Activated CD8-positive, alpha-beta memory T cell treated with anti-CD3 and anti-CD28 coated beads, Interleukin-2, amount 10 ng/mL, durations not matched to agents 7 days and 5 days (primary cell): ENCODE data around the gene TBX1. TPM values are rescaled to one million over a fixed set of nuclear protein-coding genes. Genes with fewer than 3 reads are reported as not detected.
A peak's percentile ranks its signal among the peaks of the same experiment; 100 is the strongest.

Source experiments
- ATAC-seq: fragments of 150-1000 bp; cut with Tn5 transposase; one replicate; pipeline ENCODE4 v1.10.0; 2021; ENCODE audit warnings: moderate library complexity
- CTCF ChIA-PET: fragments of 350-600 bp; sonication (Branson Sonifier 250); formaldehyde crosslinking; loops from one replicate; lab custom pipeline; 2021; ENCODE audit warnings: antibody characterized with exemption; lab: Charles Lee
- DNase-seq: peaks from one replicate; pipeline ENCODE4 v3.0.0-alpha.2; 2020
- H3K27ac Mint-ChIP-seq: one replicate; pipeline ENCODE4 v1.8.0; 2021; ENCODE audit warnings: mild to moderate bottlenecking, mixed read lengths
- H3K27me3 Mint-ChIP-seq: one replicate; pipeline ENCODE4 v1.8.0; 2021; ENCODE audit warnings: mixed read lengths
- H3K36me3 Mint-ChIP-seq: one replicate; pipeline ENCODE4 v1.8.0; 2021; ENCODE audit warnings: mild to moderate bottlenecking, mixed read lengths
- H3K4me1 Mint-ChIP-seq: one replicate; pipeline ENCODE4 v1.8.0; 2021; ENCODE audit warnings: mixed read lengths
- H3K4me3 Mint-ChIP-seq: one replicate; pipeline ENCODE4 v1.8.0; 2021; ENCODE audit warnings: mild to moderate bottlenecking, moderate library complexity, mixed read lengths
- H3K9me3 Mint-ChIP-seq: one replicate; pipeline ENCODE4 v1.8.0; 2022; ENCODE audit warnings: low read depth, mixed read lengths
- total RNA-seq, 2 experiments: library from RNA; stranded (reverse); gene quantifications; one replicate each; pipeline ENCODE4 v1.2.3, GENCODE V29; 2021

Gene TBX1
- total RNA-seq, 2 experiments from 2014 or later, result 0.91 to 1.1 TPM

DNA sequence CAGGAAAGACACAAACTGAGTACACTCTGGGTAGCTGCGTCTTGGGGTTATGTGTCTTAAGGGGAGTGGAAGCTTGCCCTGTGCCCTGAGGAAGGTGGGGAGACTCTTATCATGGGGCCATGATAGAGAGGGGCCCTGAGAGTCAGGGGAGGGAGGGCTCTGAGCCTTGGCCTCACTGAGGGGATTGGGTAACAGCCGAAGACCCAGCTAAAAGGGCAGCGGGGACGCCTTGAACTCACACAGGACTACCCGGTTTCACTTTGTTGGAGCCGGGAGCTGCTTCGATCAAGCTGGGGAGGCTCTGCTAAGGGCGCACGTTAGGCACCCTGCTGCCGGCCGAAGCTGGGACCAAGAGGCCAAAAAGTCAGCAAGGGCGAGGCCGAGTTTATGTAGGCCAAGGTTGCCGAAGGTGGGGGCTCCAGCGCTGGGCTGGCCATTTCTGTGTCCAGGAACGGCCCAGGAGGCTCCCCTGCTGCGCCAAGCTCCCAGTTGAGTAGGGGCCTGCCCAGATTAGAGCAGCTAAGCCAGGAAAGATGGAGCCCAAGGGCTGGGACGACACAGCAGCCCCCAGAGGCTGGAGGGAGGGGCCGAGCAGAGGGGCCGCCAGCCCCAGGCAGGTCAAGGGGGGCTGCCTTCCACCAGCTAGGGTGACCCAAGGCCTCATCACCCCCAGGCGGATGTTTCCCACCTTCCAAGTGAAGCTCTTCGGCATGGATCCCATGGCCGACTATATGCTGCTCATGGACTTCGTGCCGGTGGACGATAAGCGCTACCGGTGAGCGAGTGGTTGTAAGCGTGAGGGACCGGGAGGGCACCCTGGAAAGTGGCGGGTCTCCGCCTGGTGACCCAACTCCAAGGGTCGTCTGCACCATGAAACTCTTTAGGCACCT lies 2.2 kb downstream of the TBX1 start:
- ATAC-seq (no peak), DNase-seq (no peak)
- CTCF ChIA-PET, result interaction anchor here (0.8 to 0.9 kb wide), 2 partner anchors 32 to 147 kb away, joined by 3 read pairs; no protein-coding TSS in a partner anchor
- Mint-ChIP-seq H3K9me3 (no peaks in the 10 kb centered on the region), H3K36me3 (peaks cover 6% of the 10 kb centered on the region), H3K4me3 (no peak overlapping the region), H3K27ac (no peak overlapping the region), H3K4me1 (peaks cover 20% of the 10 kb centered on the region), H3K27me3 (peaks cover 72% of the 10 kb centered on the region)

DNA sequence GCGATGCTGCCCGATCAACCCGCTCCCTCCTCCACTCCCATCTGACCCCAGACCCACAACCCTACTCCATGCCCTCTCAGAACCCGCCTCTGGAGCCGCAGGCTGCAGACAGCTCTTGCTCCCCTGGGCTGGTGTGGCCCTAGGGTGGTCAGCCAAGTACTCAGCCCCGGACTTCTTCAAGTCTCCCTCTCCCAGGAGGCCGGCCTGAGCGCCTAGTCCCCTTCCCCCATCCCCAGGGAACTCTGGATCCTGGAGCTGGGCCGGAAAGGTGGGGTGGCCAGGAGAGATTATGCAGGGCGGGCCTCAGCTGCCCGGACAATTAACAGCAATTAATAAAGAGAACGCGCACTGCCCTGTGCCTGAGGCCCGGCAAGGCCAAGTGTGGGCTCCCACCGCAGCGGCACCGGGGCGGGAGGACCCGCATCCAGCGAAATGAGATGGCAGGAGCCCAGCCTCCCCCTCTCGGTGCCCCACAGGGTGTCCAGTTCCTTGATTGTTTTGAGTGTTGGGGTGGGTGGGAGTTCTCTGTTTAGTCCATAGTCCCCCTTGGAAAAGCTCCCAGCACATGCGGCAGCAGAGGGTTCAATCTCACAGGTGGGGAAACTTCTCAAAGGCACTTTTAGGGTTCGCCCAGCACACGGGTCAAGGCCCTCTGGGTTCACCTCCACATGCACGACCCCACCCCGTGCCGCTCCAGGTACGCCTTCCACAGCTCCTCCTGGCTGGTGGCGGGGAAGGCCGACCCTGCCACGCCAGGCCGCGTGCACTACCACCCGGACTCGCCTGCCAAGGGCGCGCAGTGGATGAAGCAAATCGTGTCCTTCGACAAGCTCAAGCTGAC lies 3.1 kb downstream of the TBX1 start:
- peaks cover 22% of the 10 kb centered on the region for H3K4me1 Mint-ChIP-seq
- CTCF ChIA-PET, result interaction anchor here (1.2 to 3.4 kb wide), 2 partner anchors 32 to 40 kb away, joined by 3 to 20 read pairs; partner anchors contain the start of gene GP1BB

DNA sequence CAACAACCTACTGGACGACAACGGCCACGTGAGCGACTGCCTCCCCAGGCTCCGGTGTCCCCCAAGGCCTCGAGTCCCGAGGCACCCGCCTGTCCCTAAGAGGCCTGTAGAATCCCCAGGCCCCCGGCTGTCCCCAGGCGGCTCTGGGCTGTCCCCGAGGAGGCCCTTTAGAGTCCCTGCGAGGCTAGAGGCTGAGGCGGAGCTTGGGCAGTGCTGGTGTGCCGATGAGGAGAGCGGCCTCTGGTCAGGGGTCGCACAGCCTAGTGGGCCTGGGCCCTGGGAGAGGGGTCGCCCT lies 3.7 kb downstream of the TBX1 start:
- no peak for ATAC-seq
- H3K36me3 Mint-ChIP-seq, result peaks cover 6% of the 10 kb centered on the region
- CTCF ChIA-PET, result interaction anchor here (1.2 to 3.4 kb wide), 2 partner anchors 33 to 40 kb away, joined by 3 to 20 read pairs; partner anchors contain the start of gene GP1BB

More for the DNA sequence above, 3.1 kb downstream of the TBX1 start:
- Mint-ChIP-seq H3K27me3 (peaks cover 74% of the 10 kb centered on the region), H3K9me3 (no peaks in the 10 kb centered on the region), H3K36me3 (peaks cover 6% of the 10 kb centered on the region), H3K4me3 (no peak overlapping the region), H3K27ac (no peak overlapping the region)
- ATAC-seq (no peak), DNase-seq (no peak)

DNA sequence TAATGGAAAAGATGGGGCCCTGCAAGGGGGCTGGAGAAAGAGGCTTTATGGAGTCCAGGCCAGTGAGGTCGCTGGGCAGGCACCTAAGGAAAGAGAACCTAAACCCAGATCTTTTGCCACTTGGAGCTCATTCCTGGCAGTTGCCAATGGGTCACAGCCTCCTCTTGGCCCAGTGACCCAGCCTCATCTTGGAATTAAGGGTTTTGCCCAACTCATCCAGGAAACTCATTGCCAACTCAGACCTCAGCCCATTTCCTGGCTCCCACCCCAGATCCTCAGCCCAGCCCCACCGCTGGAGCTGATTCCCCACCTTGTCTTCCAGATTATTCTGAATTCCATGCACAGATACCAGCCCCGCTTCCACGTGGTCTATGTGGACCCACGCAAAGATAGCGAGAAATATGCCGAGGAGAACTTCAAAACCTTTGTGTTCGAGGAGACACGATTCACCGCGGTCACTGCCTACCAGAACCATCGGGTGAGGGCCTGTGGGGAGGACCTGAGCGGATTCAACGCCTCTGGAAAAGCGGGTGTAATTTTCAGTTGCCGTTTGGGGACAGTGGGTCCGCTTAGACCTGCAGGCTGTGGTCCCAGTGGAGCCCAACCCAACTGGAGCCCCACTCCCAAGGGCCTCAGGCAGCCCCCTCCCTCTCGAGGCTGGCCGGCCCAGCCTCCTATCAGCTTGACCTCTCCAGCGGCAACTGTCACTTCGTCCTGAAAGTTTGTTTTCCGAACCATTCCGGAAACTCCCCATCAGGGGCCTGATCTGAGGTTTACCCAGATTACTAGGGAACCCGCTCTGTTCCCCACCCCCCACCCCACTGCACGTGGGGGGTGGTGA lies 4.3 kb downstream of the TBX1 start:
- Mint-ChIP-seq H3K36me3 (peaks cover 5% of the 10 kb centered on the region), H3K4me3 (no peak overlapping the region), H3K4me1 (peaks cover 19% of the 10 kb centered on the region), H3K27ac (no peak overlapping the region), H3K9me3 (no peaks in the 10 kb centered on the region), H3K27me3 (peaks cover 74% of the 10 kb centered on the region)
- no peak for ATAC-seq
- CTCF ChIA-PET, result interaction anchor here (1.2 to 3.4 kb wide), 3 partner anchors 8 to 41 kb away, joined by 3 to 20 read pairs (median 8); partner anchors contain the start of gene GP1BB
- no peak for DNase-seq

More for the DNA sequence above, 3.7 kb downstream of the TBX1 start:
- Mint-ChIP-seq H3K27me3 (peaks cover 74% of the 10 kb centered on the region), H3K4me3 (no peak overlapping the region), H3K4me1 (peaks cover 22% of the 10 kb centered on the region), H3K9me3 (no peaks in the 10 kb centered on the region), H3K27ac (no peak overlapping the region)
- DNase-seq, result no peak

DNA sequence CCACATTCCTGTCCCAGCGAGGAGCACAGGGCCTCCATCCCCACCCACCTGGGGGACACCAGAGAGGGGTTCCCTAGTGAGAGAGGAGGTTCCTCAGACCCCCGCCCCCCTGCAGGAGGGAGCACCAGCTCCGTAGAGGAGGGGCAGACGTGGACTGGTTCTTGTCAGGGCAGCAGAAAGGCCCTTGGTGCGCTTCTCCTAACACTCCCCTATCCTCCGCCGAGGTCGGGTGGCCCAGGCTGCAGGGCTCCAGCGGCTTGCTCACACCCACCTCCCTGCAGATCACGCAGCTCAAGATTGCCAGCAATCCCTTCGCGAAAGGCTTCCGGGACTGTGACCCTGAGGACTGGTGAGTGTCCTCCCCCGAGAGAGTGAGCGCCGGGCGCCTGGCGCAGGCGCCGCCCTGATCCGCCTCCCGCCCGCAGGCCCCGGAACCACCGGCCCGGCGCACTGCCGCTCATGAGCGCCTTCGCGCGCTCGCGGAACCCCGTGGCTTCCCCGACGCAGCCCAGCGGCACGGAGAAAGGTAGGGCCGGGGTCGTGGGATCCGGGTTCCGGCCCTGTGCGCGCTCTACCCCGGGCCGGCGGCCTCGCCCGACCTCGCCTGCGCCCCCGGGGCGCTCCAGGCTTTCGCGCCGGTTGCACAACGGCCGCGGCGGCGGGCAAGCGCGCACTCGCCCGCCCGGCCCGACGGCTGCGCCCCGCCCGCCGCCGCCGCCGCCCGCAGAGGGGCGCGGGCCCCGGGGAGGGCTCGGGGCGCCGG lies 5.1 kb downstream of the TBX1 start:
- Mint-ChIP-seq H3K27me3 (peaks cover 77% of the 10 kb centered on the region), H3K4me1 (peaks cover 14% of the 10 kb centered on the region), H3K9me3 (no peaks in the 10 kb centered on the region), H3K27ac (peak overlapping the region; percentile 41), H3K36me3 (no peaks in the 10 kb centered on the region), H3K4me3 (peak overlapping the region; percentile 61)
- ATAC-seq, result peak; percentile 42
- DNase-seq, result peak; percentile 48
- CTCF ChIA-PET, result interaction anchor here (2.2 to 3.4 kb wide), 2 partner anchors 9 to 34 kb away, joined by 8 to 20 read pairs; no protein-coding TSS in a partner anchor

DNA sequence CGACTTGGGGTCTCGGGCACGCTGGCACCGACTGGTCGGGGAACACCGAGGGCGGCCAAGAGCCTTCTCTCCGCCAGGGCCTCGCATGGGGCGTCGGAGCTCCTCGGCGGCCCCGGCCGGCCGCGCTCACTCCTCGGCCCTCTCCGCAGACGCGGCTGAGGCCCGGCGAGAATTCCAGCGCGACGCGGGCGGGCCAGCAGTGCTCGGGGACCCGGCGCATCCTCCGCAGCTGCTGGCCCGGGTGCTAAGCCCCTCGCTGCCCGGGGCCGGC lies 5.6 kb downstream of the TBX1 start:
- H3K4me1 Mint-ChIP-seq, result peaks cover 14% of the 10 kb centered on the region
- ATAC-seq (no peak), DNase-seq (no peak)
- H3K27me3 Mint-ChIP-seq, result peaks cover 82% of the 10 kb centered on the region
- no peaks in the 10 kb centered on the region for H3K9me3 Mint-ChIP-seq
- CTCF ChIA-PET, result interaction anchor here (2.2 to 3.4 kb wide), 2 partner anchors 10 to 35 kb away, joined by 8 to 20 read pairs; no protein-coding TSS in a partner anchor
- no peak overlapping the region for H3K4me3 Mint-ChIP-seq
- no peaks in the 10 kb centered on the region for H3K36me3 Mint-ChIP-seq
- H3K27ac Mint-ChIP-seq, result no peak overlapping the region

DNA sequence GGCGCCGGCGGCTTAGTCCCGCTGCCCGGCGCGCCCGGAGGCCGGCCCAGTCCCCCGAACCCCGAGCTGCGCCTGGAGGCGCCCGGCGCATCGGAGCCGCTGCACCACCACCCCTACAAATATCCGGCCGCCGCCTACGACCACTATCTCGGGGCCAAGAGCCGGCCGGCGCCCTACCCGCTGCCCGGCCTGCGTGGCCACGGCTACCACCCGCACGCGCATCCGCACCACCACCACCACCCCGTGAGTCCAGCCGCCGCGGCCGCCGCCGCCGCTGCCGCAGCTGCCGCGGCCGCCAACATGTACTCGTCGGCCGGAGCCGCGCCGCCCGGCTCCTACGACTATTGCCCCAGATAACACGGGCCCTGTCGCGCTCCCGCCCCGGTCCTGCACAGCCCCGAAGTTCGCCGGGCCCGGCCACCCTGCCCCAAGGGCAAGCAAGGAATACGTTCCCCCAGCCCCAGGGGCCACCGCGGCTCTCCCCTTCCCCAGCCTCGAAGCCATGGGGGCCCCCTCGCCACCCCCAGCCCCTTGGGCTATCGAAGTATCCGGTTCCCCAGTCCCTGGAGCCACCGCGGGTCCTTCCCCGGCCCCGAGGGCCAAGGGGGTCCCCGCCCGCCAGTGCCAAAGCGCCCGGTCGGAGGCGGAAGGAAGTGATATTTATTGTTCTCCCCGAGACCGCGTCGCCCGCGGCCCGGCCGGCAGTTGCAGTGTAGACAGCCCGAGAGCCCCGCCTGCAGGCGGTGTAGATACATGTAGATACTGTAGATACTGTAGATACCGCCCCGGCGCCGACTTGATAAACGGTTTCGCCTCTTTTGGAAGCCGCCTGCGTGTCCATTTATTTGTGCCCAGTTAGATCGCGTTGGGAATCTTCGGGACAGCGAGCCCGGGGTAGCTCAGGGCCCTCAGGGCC lies 6.2 kb downstream of the TBX1 start:
- peak; percentile 88 for ATAC-seq
- H3K4me1 Mint-ChIP-seq, result peaks cover 12% of the 10 kb centered on the region
- H3K4me3 Mint-ChIP-seq, result peak overlapping the region; percentile 43
- peaks cover 81% of the 10 kb centered on the region for H3K27me3 Mint-ChIP-seq
- DNase-seq, result peak; percentile 83
- no peak overlapping the region for H3K27ac Mint-ChIP-seq
- CTCF ChIA-PET, result interaction anchor here (2.2 to 3.4 kb wide), 2 partner anchors 10 to 36 kb away, joined by 8 to 20 read pairs; no protein-coding TSS in a partner anchor
- H3K9me3 Mint-ChIP-seq, result no peaks in the 10 kb centered on the region
- H3K36me3 Mint-ChIP-seq, result no peaks in the 10 kb centered on the region

DNA sequence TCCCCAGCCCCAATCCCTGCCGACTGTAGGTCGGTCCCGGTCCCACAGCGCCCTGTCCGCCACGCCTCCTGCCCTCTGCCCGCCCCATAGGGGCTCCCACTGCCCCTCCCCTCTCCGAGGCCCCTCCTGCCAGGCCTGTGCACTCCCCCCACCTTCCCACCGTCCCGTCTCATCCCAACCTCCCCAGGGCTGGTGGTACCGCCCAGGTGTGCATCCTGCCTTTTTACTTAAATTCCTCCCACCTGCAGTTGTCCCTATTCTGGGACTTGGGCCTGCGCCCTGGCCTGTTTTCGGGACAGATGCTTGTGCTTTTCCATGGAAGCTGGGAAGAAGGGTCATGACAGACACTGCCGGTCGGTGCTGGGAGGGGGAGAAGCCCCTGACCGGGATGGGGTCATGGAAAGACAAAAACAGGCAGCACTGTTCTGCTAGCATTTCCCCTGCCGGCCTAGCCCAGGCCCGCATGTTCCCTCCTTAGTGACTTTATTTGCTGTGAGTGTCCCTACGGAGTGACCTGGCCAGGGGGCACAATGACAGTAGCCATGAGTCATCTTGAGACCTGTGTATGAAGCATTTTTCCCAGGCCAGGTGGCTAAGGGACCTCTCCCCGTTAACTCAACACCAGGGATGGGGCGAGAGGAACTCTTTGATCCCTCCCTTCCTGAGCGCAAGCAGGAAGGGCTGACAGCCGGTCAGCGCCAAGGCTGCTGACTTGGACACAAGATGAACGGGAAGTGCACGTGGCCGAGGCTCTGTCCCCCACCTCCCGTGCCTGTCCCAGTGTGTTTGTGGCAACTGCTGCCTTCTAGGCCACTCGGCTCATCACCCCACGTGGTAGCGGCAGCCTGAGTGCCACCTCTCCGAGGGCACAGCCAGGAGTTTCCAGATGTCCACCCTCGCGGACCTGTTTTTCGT lies 7.1 kb downstream of the TBX1 start:
- Mint-ChIP-seq H3K9me3 (no peaks in the 10 kb centered on the region), H3K36me3 (no peaks in the 10 kb centered on the region), H3K27ac (no peak overlapping the region), H3K4me1 (peaks cover 12% of the 10 kb centered on the region), H3K4me3 (peak overlapping the region; percentile 43), H3K27me3 (peaks cover 79% of the 10 kb centered on the region)
- ATAC-seq (peak; percentile 50), DNase-seq (no peak)
- CTCF ChIA-PET, result no interaction called here

DNA sequence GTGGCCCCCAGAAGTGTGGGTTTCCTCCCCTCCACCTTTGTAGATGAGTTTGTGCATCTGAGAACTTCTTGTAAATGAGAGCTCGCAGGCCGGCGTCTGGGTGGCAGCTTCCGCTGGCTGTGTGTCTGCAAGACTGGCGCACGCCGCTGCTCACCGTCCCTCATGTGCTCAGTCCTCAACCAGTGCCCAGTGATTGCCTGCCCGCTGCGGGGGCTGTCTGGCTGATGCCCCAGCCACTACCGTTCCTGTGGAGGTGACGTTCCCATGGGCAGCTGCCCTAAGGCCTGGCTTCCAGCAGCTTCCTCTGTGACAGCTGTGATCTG lies 8.8 kb downstream of the TBX1 start:
- H3K4me3 Mint-ChIP-seq, result no peak overlapping the region
- no peaks in the 10 kb centered on the region for H3K9me3 Mint-ChIP-seq
- H3K27ac Mint-ChIP-seq, result no peak overlapping the region
- H3K27me3 Mint-ChIP-seq, result peaks cover 79% of the 10 kb centered on the region
- no peaks in the 10 kb centered on the region for H3K36me3 Mint-ChIP-seq
- no peak for DNase-seq
- H3K4me1 Mint-ChIP-seq, result peaks cover 12% of the 10 kb centered on the region
- CTCF ChIA-PET, result interaction anchor here (1.6 kb wide), 1 partner anchor 39 kb away, joined by 6 read pairs; no protein-coding TSS in a partner anchor
- ATAC-seq, result no peak

DNA sequence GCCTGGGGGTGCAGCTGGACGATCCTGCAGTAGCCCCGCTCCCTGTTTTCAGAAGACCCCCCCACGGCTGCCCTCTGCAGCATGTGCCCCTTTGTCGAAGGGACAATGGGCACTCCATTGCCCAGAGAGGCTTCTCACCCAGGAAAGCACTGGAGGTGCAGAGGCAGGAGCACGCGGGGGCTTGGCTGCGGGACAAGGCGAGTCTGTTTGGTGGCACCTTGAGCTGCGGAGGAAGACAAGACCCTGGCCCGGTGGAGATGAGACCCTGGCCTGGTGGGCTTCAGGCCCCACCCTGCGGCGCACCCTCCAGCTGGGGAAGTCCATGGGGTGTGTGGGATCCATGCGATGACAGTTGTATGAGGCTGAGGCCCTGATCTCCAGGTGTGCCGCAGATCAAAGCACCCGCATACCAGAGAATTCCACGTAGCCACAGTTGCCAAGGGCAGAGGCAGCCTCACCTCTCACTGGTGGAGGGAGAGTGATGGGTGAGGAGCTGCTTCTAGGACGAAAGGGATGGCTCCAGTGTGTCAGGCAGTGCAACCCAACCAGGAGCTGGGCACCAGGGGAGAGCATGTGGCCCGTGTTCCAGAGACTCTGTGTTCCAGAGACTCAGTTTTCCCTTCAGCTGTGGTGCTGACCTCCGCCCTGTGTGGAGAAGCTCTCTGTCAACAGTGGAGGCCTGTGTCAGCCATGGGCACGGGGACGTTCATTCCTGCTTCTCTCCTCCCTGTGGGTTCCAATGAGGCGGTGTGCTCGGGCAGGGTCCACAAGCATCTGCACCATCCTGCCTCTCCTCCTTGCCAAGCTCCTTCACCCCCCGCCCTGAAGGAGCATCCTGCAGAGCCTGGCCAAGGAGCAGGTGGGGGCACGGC lies 10.0 kb downstream of the TBX1 start:
- Mint-ChIP-seq H3K4me1 (peaks cover 7% of the 10 kb centered on the region), H3K27ac (no peak overlapping the region), H3K9me3 (no peaks in the 10 kb centered on the region), H3K27me3 (peaks cover 69% of the 10 kb centered on the region), H3K4me3 (no peak overlapping the region), H3K36me3 (no peaks in the 10 kb centered on the region)
- DNase-seq (no peak), ATAC-seq (no peak)
- CTCF ChIA-PET, result interaction anchor here (1.1 to 1.6 kb wide), 2 partner anchors 40 to 140 kb away, joined by 4 to 6 read pairs; no protein-coding TSS in a partner anchor
